ENCODE results near the gene PDE4D.

- TF ChIP-seq CTCF (conservative IDR thresholded peaks at IDR 0.05; ENCODE audit: low read depth, low read length) (no peak), MAZ (IDR thresholded peaks at IDR 0.05; ENCODE audit: borderline replicate concordance, low read depth, low read length) (no peak), RCOR1 (IDR thresholded peaks at IDR 0.05; ENCODE audit: insufficient replicate concordance, low read length) (no peak)
Measured at GRCh38 chr5:59317023-59317773, 576.3 kb downstream of the PDE4D start.

Measured in IMR-90 (cell line).